A673 (cell line): Measurements from ENCODE around the gene EBLN2. TPM values are rescaled to one million over a fixed set of nuclear protein-coding genes. Genes with fewer than 3 reads are reported as not detected.
A peak's percentile ranks its signal among the peaks of the same experiment; 100 is the strongest.

Experiments
- BruUV-seq: library from RNA; stranded (reverse); fragments of 400-500 nt; replicated peaks from 2 replicates; lab custom pipeline; 2021; lab: Mats Ljungman, UMichigan
- CTCF ChIA-PET: fragments of 300-600 bp; sonication (Branson Sonifier 250); formaldehyde crosslinking; loops from one replicate; lab custom pipeline; 2022; ENCODE audit warnings: antibody characterized with exemption; lab: Charles Lee
- POLR2A ChIA-PET: fragments of 300-600 bp; sonication (Branson Sonifier 250); formaldehyde crosslinking; loops from one replicate; lab custom pipeline; 2022; ENCODE audit warnings: antibody characterized with exemption; ENCODE audit not compliant: low non-redundant PET; lab: Charles Lee
- DNase-seq: peaks from one replicate; pipeline ENCODE4 v3.0.0-alpha.2; 2015; ENCODE audit warnings: low spot score
- H3K27ac ChIP-seq: fragments of 200-600 bp; sonication (generic); 2 replicates; pipeline ENCODE4 v1.5.1; 2016; ENCODE audit warnings: mixed run types, low read depth, mild to moderate bottlenecking, mixed read lengths, antibody characterized with exemption, low read length; ENCODE audit not compliant: poor library complexity, severe bottlenecking
- H3K27me3 ChIP-seq: fragments of 200-600 bp; sonication (generic); replicated peaks from 2 replicates; pipeline ENCODE4 v1.6.1; 2017; ENCODE audit warnings: mixed run types, low read depth, mild to moderate bottlenecking, mixed read lengths, antibody characterized with exemption, low read length; ENCODE audit not compliant: insufficient read depth, poor library complexity
- H3K36me3 ChIP-seq: fragments of 200-600 bp; sonication (generic); 2 replicates; pipeline ENCODE4 v1.6.1; 2016; ENCODE audit warnings: mixed run types, mild to moderate bottlenecking, mixed read lengths, antibody characterized with exemption, low read length; ENCODE audit not compliant: insufficient read depth, poor library complexity, severe bottlenecking
- H3K4me1 ChIP-seq: fragments of 200-600 bp; sonication (generic); 2 replicates; pipeline ENCODE4 v1.6.1; 2017; ENCODE audit warnings: mixed run types, mild to moderate bottlenecking, mixed read lengths, antibody characterized with exemption, low read length; ENCODE audit not compliant: insufficient read depth, poor library complexity, severe bottlenecking
- H3K4me3 ChIP-seq: fragments of 200-600 bp; sonication (generic); 2 replicates; pipeline ENCODE4 v1.5.1; 2016; ENCODE audit warnings: low read depth, mixed run types, mild to moderate bottlenecking, mixed read lengths, low read length; ENCODE audit not compliant: poor library complexity, severe bottlenecking
- H3K9me3 ChIP-seq: fragments of 200-600 bp; sonication (generic); 2 replicates; pipeline ENCODE4 v1.6.1; 2016; ENCODE audit warnings: mixed run types, low read depth, mild to moderate bottlenecking, mixed read lengths, antibody characterized with exemption, low read length; ENCODE audit not compliant: poor library complexity, severe bottlenecking
- EZH2 ChIP-seq: fragments of 200-600 bp; sonication (generic); IDR thresholded peaks from 2 replicates; pipeline ENCODE4 v1.6.1; 2017; ENCODE audit warnings: borderline replicate concordance, low read depth, mild to moderate bottlenecking, mixed read lengths, antibody characterized with exemption, low read length; ENCODE audit not compliant: poor library complexity, severe bottlenecking
- intact Hi-C: fragments of 100-400 bp; cut with micrococcal nuclease; formaldehyde crosslinking; loops from one replicate; pipeline ENCODE4 v1.10.0; 2022; ENCODE audit not compliant: unreplicated experiment
- total RNA-seq: library from RNA; stranded (reverse); gene quantifications from 2 replicates; pipeline ENCODE4 v1.2.3, GENCODE V29; 2021
- TF ChIP-seq, protein P1 (sequence below): fragments of 300-800, 200-600 bp; sonication (generic); conservative IDR thresholded peaks from 2 replicates; pipeline ENCODE4 v1.5.1; 2017; ENCODE audit warnings: low read depth, mild to moderate bottlenecking, antibody characterized with exemption, low read length, moderate library complexity, mixed read lengths

Gene EBLN2
- total RNA-seq, 1 experiment from 2014 or later = 2.2 TPM

DNA sequence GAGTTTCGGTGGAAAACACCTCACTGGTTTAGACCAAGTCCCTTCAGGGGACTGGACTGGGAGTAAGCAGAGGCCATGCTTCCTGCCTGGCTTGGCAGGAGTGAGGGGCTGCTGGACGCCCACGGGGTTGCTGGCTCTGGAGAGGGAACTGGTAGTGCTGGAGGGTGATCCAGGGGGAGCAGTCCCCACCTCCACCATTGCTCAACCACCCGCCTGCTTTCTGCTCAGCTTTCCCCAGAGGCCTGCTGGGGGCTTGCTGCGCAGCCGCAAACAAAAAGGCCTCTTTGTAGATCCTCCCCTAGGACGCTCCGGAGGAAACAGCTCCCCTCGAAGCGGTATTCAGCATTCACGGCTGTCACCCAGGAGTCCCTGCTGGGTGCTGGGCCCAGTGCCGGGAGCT is 33.5 kb downstream of the EBLN2 start:
- Histone ChIP-seq H3K27me3 (no peaks in the 10 kb centered on the region), H3K27ac (peak overlapping the region; percentile 84), H3K4me1 (peaks cover 16% of the 10 kb centered on the region), H3K36me3 (no peaks in the 10 kb centered on the region), H3K9me3 (no peaks in the 10 kb centered on the region), H3K4me3 (peak overlapping the region; percentile 24)
- TF ChIP-seq, protein P1, sequence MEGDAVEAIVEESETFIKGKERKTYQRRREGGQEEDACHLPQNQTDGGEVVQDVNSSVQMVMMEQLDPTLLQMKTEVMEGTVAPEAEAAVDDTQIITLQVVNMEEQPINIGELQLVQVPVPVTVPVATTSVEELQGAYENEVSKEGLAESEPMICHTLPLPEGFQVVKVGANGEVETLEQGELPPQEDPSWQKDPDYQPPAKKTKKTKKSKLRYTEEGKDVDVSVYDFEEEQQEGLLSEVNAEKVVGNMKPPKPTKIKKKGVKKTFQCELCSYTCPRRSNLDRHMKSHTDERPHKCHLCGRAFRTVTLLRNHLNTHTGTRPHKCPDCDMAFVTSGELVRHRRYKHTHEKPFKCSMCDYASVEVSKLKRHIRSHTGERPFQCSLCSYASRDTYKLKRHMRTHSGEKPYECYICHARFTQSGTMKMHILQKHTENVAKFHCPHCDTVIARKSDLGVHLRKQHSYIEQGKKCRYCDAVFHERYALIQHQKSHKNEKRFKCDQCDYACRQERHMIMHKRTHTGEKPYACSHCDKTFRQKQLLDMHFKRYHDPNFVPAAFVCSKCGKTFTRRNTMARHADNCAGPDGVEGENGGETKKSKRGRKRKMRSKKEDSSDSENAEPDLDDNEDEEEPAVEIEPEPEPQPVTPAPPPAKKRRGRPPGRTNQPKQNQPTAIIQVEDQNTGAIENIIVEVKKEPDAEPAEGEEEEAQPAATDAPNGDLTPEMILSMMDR = no peak
- no peak for TF ChIP-seq EZH2
- peak; percentile 88 for DNase-seq
- ChIA-PET CTCF (interaction anchor here (0.8 kb wide), 1 partner anchor 408 kb away, joined by 3 read pairs; no protein-coding TSS in a partner anchor), POLR2A (no interaction called here)
- BruUV-seq = no TSS peak
- intact Hi-C loops = loop anchor here (5.0 kb wide), 1 partner anchor 248 kb away; the partner anchor contains the start of gene SHQ1

DNA sequence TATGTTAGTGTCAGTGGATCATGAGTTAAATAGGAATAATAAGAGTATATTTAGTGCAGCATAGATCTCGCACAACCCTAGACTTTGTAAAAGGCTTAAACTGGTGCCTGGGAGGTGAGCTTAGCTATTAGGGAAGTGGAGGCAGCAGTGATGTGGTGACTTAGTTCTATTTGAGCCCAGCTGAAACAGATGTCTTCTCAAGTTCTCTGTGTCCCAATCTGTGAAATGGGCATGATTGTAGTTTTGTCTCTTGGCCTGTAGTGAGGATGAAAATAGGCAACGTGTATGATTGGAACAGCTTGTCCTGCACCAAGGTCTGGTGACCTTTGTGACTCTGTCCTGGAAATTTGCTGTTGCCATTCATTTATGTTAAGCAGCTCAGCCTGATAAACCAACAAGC is 34.7 kb downstream of the EBLN2 start:
- TF ChIP-seq EZH2 = no peak
- TF ChIP-seq, protein P1 = no peak
- POLR2A ChIA-PET = no interaction called here
- intact Hi-C loops = no loop called here
- Histone ChIP-seq H3K4me3 (no peak overlapping the region), H3K27me3 (no peaks in the 10 kb centered on the region), H3K27ac (no peak overlapping the region), H3K36me3 (no peaks in the 10 kb centered on the region), H3K9me3 (no peaks in the 10 kb centered on the region), H3K4me1 (peaks cover 16% of the 10 kb centered on the region)
- BruUV-seq = no TSS peak
- CTCF ChIA-PET = no interaction called here
- DNase-seq = no peak

DNA sequence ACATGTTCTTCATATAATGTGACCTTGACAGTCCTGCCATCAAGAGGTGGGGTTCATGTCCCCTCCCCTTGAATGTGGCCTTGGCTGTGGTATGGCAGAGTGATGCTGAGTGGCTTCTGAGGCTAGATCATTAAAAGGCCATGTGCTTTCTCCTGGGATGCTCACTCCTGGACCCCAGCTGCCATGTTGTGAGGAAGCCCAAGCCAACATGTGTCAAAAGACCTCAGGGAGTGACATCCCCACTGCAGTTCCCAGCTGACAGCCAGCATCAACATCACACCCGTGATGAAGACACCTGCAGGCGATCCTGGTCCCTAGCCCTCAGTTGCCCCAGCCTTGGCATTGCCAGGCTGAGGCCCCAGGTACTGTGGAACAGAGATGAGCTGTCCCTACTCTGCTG is 36.6 kb downstream of the EBLN2 start:
- no peak for TF ChIP-seq EZH2
- TF ChIP-seq, protein P1 = no peak
- no peak for DNase-seq
- ChIA-PET POLR2A (no interaction called here), CTCF (no interaction called here)
- Histone ChIP-seq H3K4me1 (peaks cover 16% of the 10 kb centered on the region), H3K27ac (no peak overlapping the region), H3K4me3 (no peak overlapping the region), H3K36me3 (no peaks in the 10 kb centered on the region), H3K9me3 (no peaks in the 10 kb centered on the region), H3K27me3 (no peaks in the 10 kb centered on the region)
- intact Hi-C loops = no loop called here
- no TSS peak for BruUV-seq
